Progenitor cell of endocrine pancreas (in vitro differentiated cells): ENCODE data around the gene PRSS8. TPM values are rescaled to one million over a fixed set of nuclear protein-coding genes. Genes with fewer than 3 reads are reported as not detected.

Source experiments
- DNase-seq: peaks from one replicate; pipeline ENCODE4 v3.0.0; 2021; ENCODE audit warnings: low spot score; ENCODE audit not compliant: unreplicated experiment
- H3K27ac Mint-ChIP-seq: 2 replicates; pipeline ENCODE4 v1.8.0; 2021; ENCODE audit warnings: mild to moderate bottlenecking, moderate library complexity, mixed read lengths
- H3K27me3 Mint-ChIP-seq: 2 replicates; pipeline ENCODE4 v1.8.0; 2021; ENCODE audit warnings: mixed read lengths
- H3K36me3 Mint-ChIP-seq: 2 replicates; pipeline ENCODE4 v1.8.0; 2022; ENCODE audit warnings: mixed read lengths; ENCODE audit not compliant: insufficient read depth
- H3K4me1 Mint-ChIP-seq: 2 replicates; pipeline ENCODE4 v1.8.0; 2021; ENCODE audit warnings: low read depth, mixed read lengths
- H3K4me3 Mint-ChIP-seq: 2 replicates; pipeline ENCODE4 v1.8.0; 2021; ENCODE audit warnings: low read depth, mild to moderate bottlenecking, moderate library complexity, mixed read lengths
- H3K9me3 Mint-ChIP-seq: 2 replicates; pipeline ENCODE4 v1.8.0; 2021; ENCODE audit warnings: low read depth, mixed read lengths
- CTCF ChIP-seq: fragments of 200-600 bp; sonication (generic); IDR thresholded peaks from one replicate; pipeline ENCODE4 v1.5.0; 2021; ENCODE audit warnings: antibody characterized with exemption, mild to moderate bottlenecking; ENCODE audit not compliant: unreplicated experiment
- total RNA-seq: library from RNA; stranded (reverse); gene quantifications from 2 replicates; pipeline ENCODE4 v1.2.1, GENCODE V29; 2021

PRSS8 gene
- total RNA-seq, 1 donor from 2014 or later: 111 TPM

- no peak for DNase-seq
- Mint-ChIP-seq H3K4me3 (no peak overlapping the region), H3K27me3 (no peaks in the 10 kb centered on the region), H3K36me3 (no peaks in the 10 kb centered on the region), H3K9me3 (no peaks in the 10 kb centered on the region), H3K4me1 (no peaks in the 10 kb centered on the region), H3K27ac (no peak overlapping the region)
- no peak for TF ChIP-seq CTCF
Measured at GRCh38 chr16:31087971-31088370, 47.6 kb downstream of the PRSS8 start.

- DNase-seq: no peak
- Mint-ChIP-seq H3K27me3 (no peaks in the 10 kb centered on the region), H3K4me1 (no peaks in the 10 kb centered on the region), H3K9me3 (no peaks in the 10 kb centered on the region), H3K4me3 (no peak overlapping the region), H3K27ac (no peak overlapping the region), H3K36me3 (no peaks in the 10 kb centered on the region)
- TF ChIP-seq CTCF: no peak
Measured at GRCh38 chr16:31087481-31087880, 48.0 kb downstream of the PRSS8 start.

GRCh38 chr16:31086629-31086906 is 49.0 kb downstream of the PRSS8 start:
- Mint-ChIP-seq H3K27ac (no peak overlapping the region), H3K4me3 (no peak overlapping the region), H3K27me3 (no peaks in the 10 kb centered on the region), H3K9me3 (no peaks in the 10 kb centered on the region), H3K4me1 (no peaks in the 10 kb centered on the region), H3K36me3 (no peaks in the 10 kb centered on the region)
- no peak for TF ChIP-seq CTCF
- no peak for DNase-seq

- Mint-ChIP-seq H3K4me3 (no peak overlapping the region), H3K27ac (peak overlapping the region; percentile 33), H3K9me3 (no peaks in the 10 kb centered on the region), H3K27me3 (no peaks in the 10 kb centered on the region), H3K4me1 (no peaks in the 10 kb centered on the region), H3K36me3 (no peaks in the 10 kb centered on the region)
- DNase-seq: no peak
- no peak for TF ChIP-seq CTCF
Measured at GRCh38 chr16:31085873-31086628, 49.5 kb downstream of the PRSS8 start.

GRCh38 chr16:31085411-31085810 is 50.1 kb downstream of the PRSS8 start:
- Mint-ChIP-seq H3K4me3 (no peak overlapping the region), H3K36me3 (no peaks in the 10 kb centered on the region), H3K9me3 (no peaks in the 10 kb centered on the region), H3K4me1 (no peaks in the 10 kb centered on the region), H3K27me3 (no peaks in the 10 kb centered on the region), H3K27ac (no peak overlapping the region)
- no peak for DNase-seq
- TF ChIP-seq CTCF: no peak
